Measurements from ENCODE around the gene NFE2L1.
A peak's percentile ranks its signal among the peaks of the same experiment; 100 is the strongest.
"Not testable (repeated sequence)": the region's sequence is repeated elsewhere in the genome, so short reads cannot be mapped to it uniquely, and the experiment has no call there.

The NFE2L1 gene

DNA sequence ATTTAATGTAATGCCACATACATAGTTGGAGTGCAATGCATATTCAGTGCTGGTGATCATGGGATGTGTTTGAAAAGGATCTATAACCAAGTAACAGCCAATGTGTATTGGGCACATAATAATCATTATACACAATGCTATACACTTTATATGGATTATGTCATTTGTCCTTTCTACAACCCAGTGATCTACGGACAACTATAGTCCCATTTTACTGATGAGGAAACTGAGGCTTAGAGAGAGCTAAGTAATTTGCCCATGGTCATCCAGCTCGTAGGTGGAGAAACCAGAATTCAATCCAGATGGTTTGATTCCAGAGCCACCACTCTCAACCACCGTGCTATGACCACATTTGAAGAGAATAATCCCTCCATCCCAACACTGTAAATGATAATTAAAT lies 38.0 kb upstream of the NFE2L1 start:
- H3K27me3 ChIP-seq (replicated peaks; ENCODE audit: control insufficient read depth, insufficient read depth, low read length, poor library complexity, severe bottlenecking) = peaks cover 15% of the 10 kb centered on the region
- DNase-seq = no peak

DNA sequence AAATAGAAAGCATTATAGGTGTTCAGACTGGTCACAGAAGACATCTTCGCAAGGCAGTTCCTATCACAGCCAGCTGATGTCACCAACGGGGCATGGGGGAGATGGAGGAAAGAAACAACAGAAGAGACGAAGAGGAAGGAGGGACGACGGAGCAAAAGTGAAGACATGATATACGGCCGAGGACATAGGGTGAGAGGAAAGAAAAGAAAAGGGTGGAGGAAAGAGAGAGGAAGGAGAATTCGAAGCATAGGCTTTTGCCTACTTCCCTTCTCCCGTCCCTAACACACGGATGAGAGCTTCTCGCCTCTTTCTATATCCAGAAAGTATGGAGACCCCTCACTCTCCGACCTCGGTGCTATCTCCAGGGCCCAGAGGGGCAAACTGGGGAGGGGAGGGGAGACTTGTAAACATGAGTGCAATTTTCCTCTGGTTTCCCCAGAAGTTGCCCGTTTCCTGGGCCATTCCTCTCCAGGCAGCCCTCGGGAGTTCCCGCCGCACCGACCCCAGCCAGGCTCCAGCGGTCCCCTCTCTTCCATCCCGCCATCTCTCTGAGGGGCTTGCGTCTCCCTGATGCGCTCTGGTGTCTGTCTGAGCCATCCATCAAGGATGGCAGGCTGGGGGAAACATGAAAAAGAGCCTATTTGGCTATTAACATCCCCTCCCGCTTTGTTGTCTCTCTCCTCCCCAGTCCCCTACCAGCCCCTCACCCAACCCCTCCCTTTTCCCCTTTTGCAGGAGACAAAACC lies 36.6 kb upstream of the NFE2L1 start:
- H3K4me3 ChIP-seq (ENCODE audit: insufficient read depth, low read depth, low read length, poor library complexity, severe bottlenecking) = peak overlapping the region; percentile 57
- no peaks in the 10 kb centered on the region for H3K36me3 ChIP-seq (ENCODE audit: control insufficient read depth, insufficient read depth, low read length)
- peaks cover 15% of the 10 kb centered on the region for H3K27me3 ChIP-seq (replicated peaks; ENCODE audit: control insufficient read depth, insufficient read depth, low read length, poor library complexity, severe bottlenecking)
- DNase-seq = peak in 2 of 3 donors; percentile 6 to 16
- H3K27ac ChIP-seq (ENCODE audit: insufficient read depth, low read length, poor library complexity, severe bottlenecking) = no peak overlapping the region
- no peaks in the 10 kb centered on the region for H3K9me3 ChIP-seq (ENCODE audit: control insufficient read depth, low read length)
- H3K4me1 ChIP-seq (ENCODE audit: control insufficient read depth, insufficient read depth, low read length, poor library complexity, severe bottlenecking) = peaks cover 10% of the 10 kb centered on the region

More for the DNA sequence above, 38.0 kb upstream of the NFE2L1 start:
- H3K27ac ChIP-seq (ENCODE audit: insufficient read depth, low read length, poor library complexity, severe bottlenecking) = no peak overlapping the region
- no peaks in the 10 kb centered on the region for H3K36me3 ChIP-seq (ENCODE audit: control insufficient read depth, insufficient read depth, low read length)
- H3K9me3 ChIP-seq (ENCODE audit: control insufficient read depth, low read length) = no peaks in the 10 kb centered on the region
- H3K4me3 ChIP-seq (ENCODE audit: insufficient read depth, low read depth, low read length, poor library complexity, severe bottlenecking) = no peak overlapping the region
- H3K4me1 ChIP-seq (ENCODE audit: control insufficient read depth, insufficient read depth, low read length, poor library complexity, severe bottlenecking) = peaks cover 10% of the 10 kb centered on the region

DNA sequence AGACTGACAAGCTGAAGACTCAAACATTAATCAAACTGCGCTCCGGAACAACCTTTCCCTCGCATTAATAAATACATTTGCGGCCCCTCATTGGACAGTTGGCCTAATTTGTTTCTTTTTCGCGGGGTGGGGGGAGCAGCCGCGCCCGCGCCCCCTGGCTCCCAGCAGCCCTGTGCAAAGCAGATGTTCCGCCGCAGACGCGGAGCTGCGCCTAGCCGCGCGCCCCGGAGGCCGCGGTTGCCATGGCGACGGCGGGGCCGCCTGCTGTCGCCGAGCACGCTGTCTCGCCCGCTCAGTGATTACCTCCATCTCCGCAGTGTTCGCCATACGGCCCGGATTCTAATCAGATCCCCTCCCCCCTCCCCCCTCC lies 36.0 kb upstream of the NFE2L1 start:
- Histone ChIP-seq H3K4me1 (ENCODE audit: control insufficient read depth, insufficient read depth, low read length, poor library complexity, severe bottlenecking) (peaks cover 10% of the 10 kb centered on the region), H3K9me3 (ENCODE audit: control insufficient read depth, low read length) (no peaks in the 10 kb centered on the region), H3K36me3 (ENCODE audit: control insufficient read depth, insufficient read depth, low read length) (no peaks in the 10 kb centered on the region), H3K27me3 (replicated peaks; ENCODE audit: control insufficient read depth, insufficient read depth, low read length, poor library complexity, severe bottlenecking) (peaks cover 15% of the 10 kb centered on the region), H3K27ac (ENCODE audit: insufficient read depth, low read length, poor library complexity, severe bottlenecking) (no peak overlapping the region), H3K4me3 (ENCODE audit: insufficient read depth, low read depth, low read length, poor library complexity, severe bottlenecking) (peak overlapping the region; percentile 57)
- peak; percentile 44 to 49 (median 44) for DNase-seq

DNA sequence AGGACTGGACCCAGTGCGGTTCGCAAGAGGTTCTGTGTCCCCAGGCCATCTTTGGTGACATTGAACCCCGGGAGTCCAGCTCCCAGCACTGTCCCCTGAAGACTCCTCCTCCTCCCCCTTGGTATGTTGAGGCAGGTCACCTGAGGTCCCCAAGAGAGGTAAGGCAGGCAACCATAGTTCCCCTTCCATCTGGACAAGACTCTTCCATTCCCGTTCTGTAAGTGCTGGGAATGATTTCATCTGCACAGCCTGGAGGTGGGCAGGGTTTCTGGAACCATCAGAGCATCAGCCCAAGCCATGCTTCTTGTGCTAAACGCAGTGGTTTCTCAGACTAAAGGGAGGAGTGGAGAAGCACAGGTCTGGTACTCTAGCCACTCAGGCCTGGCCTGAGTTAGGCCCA lies 35.5 kb upstream of the NFE2L1 start:
- peak overlapping the region; percentile 57 for H3K4me3 ChIP-seq (ENCODE audit: insufficient read depth, low read depth, low read length, poor library complexity, severe bottlenecking)
- H3K9me3 ChIP-seq (ENCODE audit: control insufficient read depth, low read length) = no peaks in the 10 kb centered on the region
- peaks cover 15% of the 10 kb centered on the region for H3K27me3 ChIP-seq (replicated peaks; ENCODE audit: control insufficient read depth, insufficient read depth, low read length, poor library complexity, severe bottlenecking)
- no peak for DNase-seq
- no peaks in the 10 kb centered on the region for H3K36me3 ChIP-seq (ENCODE audit: control insufficient read depth, insufficient read depth, low read length)
- peaks cover 10% of the 10 kb centered on the region for H3K4me1 ChIP-seq (ENCODE audit: control insufficient read depth, insufficient read depth, low read length, poor library complexity, severe bottlenecking)
- no peak overlapping the region for H3K27ac ChIP-seq (ENCODE audit: insufficient read depth, low read length, poor library complexity, severe bottlenecking)

DNA sequence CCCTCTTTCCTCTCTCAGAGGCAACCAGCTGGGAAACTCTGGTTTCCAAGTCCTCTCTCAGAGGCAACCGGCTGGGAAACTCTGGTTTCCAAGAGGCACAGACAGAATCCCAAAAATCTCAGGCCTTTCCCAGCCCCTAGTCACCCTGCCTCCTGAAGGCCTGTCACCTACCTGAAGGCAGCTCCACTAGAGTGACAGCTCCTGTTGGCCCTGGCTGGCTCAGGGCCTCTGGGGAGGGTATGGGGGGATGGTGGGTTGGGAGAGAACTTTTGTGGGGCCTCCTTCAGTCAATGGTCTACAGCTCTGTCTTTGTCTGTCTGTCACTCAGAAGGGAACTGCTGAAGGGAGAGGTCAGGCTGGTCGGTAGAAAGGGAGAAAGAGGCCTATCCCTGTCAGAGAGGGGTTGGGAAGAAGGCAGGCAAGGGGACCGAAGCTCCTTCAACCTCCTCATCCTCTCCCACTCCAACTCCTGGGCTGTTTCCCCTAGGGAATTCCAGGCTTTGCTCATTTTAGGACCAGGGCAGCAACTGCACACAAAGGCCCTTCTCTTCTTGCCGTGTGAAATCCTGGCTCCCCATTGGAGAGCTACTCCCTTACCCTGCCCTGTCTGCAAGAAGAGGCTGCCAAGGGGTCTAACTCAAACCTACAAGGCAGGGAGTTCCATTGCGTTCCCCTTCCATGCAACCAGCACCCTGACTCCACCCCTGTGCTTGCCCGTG lies 34.1 kb upstream of the NFE2L1 start:
- Histone ChIP-seq H3K36me3 (ENCODE audit: control insufficient read depth, insufficient read depth, low read length) (no peaks in the 10 kb centered on the region), H3K27ac (ENCODE audit: insufficient read depth, low read length, poor library complexity, severe bottlenecking) (no peak overlapping the region), H3K4me3 (ENCODE audit: insufficient read depth, low read depth, low read length, poor library complexity, severe bottlenecking) (no peak overlapping the region), H3K4me1 (ENCODE audit: control insufficient read depth, insufficient read depth, low read length, poor library complexity, severe bottlenecking) (peaks cover 10% of the 10 kb centered on the region), H3K9me3 (ENCODE audit: control insufficient read depth, low read length) (no peaks in the 10 kb centered on the region), H3K27me3 (replicated peaks; ENCODE audit: control insufficient read depth, insufficient read depth, low read length, poor library complexity, severe bottlenecking) (peaks cover 13% of the 10 kb centered on the region)
- no peak for DNase-seq

DNA sequence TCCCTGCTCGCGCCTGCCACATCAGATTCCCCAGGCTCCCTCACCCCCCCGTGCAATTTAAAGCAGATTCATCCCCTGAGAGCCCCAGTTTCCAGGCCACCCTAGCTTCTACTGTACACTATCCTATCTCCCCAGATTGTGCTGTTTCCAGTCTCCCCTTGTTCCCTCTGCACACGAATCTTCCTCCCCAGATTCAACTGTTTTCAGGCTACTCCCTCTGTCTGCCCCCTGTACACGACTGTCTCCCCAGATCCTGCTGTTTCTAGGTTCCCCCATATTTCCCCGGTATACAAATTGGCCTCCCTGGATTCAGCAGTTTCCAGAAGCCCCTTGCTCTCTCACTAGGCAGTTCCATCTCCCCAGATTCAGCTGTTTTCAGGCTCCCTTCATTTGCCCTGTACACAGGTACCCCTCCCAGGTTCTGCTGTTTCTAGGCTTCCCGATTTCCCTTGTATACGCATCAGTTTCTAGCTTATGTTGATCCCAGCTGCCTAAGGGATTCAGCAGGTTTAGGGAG lies 33.5 kb upstream of the NFE2L1 start:
- Histone ChIP-seq H3K36me3 (ENCODE audit: control insufficient read depth, insufficient read depth, low read length) (no peaks in the 10 kb centered on the region), H3K27ac (ENCODE audit: insufficient read depth, low read length, poor library complexity, severe bottlenecking) (no peak overlapping the region), H3K4me3 (ENCODE audit: insufficient read depth, low read depth, low read length, poor library complexity, severe bottlenecking) (no peak overlapping the region), H3K27me3 (replicated peaks; ENCODE audit: control insufficient read depth, insufficient read depth, low read length, poor library complexity, severe bottlenecking) (peaks cover 13% of the 10 kb centered on the region), H3K9me3 (ENCODE audit: control insufficient read depth, low read length) (no peaks in the 10 kb centered on the region), H3K4me1 (ENCODE audit: control insufficient read depth, insufficient read depth, low read length, poor library complexity, severe bottlenecking) (peaks cover 10% of the 10 kb centered on the region)
- DNase-seq = no peak

DNA sequence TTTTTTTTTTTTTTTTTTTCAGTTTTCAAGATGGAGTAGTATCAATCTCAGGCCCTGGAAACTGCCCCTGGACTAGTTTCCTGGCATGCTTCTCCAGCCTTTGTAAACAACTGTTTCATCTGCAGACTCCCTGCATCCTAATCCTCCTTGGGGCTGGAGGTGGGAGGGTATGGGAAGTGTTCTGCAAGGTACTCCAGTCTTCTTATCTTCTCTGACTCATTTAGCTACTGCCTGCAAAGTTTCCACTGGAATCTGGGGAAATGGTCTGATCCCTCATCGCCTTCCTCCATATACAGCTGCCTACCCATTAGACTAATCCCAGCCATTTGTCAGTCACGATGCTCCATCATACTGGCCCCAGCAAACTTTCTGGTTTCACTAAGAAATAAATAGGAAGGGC lies 32.0 kb upstream of the NFE2L1 start:
- no peaks in the 10 kb centered on the region for H3K36me3 ChIP-seq (ENCODE audit: control insufficient read depth, insufficient read depth, low read length)
- H3K9me3 ChIP-seq (ENCODE audit: control insufficient read depth, low read length) = no peaks in the 10 kb centered on the region
- no peak overlapping the region for H3K27ac ChIP-seq (ENCODE audit: insufficient read depth, low read length, poor library complexity, severe bottlenecking)
- no peak for DNase-seq
- H3K27me3 ChIP-seq (replicated peaks; ENCODE audit: control insufficient read depth, insufficient read depth, low read length, poor library complexity, severe bottlenecking) = peaks cover 13% of the 10 kb centered on the region
- H3K4me1 ChIP-seq (ENCODE audit: control insufficient read depth, insufficient read depth, low read length, poor library complexity, severe bottlenecking) = peaks cover 10% of the 10 kb centered on the region
- H3K4me3 ChIP-seq (ENCODE audit: insufficient read depth, low read depth, low read length, poor library complexity, severe bottlenecking) = no peak overlapping the region

DNA sequence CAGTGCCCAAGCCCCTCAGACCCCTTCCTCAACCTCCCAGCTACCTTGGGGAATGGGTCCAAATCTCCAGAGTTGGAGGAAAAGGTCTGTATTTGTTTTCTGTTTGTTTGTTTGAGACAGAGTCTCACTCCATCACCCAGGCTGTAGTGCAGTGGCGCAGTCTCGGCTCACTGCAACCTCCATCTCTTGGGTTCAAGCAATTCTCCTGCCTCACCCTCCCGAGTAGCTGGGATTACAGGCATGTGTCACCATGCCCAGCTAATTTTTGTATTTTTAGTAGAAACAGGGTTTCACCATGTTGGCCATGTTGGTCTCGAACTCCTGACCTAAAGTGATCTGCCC lies 30.4 kb upstream of the NFE2L1 start:
- H3K27me3 ChIP-seq (replicated peaks; ENCODE audit: control insufficient read depth, insufficient read depth, low read length, poor library complexity, severe bottlenecking); DNase-seq; H3K36me3 ChIP-seq (ENCODE audit: control insufficient read depth, insufficient read depth, low read length); H3K4me3 ChIP-seq (ENCODE audit: insufficient read depth, low read depth, low read length, poor library complexity, severe bottlenecking); H3K9me3 ChIP-seq (ENCODE audit: control insufficient read depth, low read length); H3K4me1 ChIP-seq (ENCODE audit: control insufficient read depth, insufficient read depth, low read length, poor library complexity, severe bottlenecking): not testable (repeated sequence)
- H3K27ac ChIP-seq (ENCODE audit: insufficient read depth, low read length, poor library complexity, severe bottlenecking) = peak overlapping the region; percentile 37

DNA sequence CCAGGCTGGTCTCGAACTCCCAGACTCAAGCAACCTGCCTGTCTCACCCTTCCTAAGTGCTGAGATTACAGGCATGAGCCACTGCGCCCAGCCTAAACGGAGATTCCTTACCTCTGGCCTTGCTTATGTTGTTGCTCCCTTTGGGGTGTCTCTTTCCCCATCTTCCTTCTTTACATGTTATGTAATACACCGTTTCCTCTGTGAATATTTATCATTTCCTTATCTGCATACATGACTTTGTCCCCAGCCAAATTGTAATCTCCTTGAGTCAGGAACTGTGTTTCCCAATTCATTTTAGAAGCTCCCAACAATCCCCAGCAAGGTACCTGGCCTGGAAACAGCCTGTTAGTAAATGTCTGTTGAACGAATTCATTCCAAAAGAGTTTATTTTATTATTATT lies 26.2 kb upstream of the NFE2L1 start:
- H3K27me3 ChIP-seq (replicated peaks; ENCODE audit: control insufficient read depth, insufficient read depth, low read length, poor library complexity, severe bottlenecking) = no peaks in the 10 kb centered on the region
- H3K4me3 ChIP-seq (ENCODE audit: insufficient read depth, low read depth, low read length, poor library complexity, severe bottlenecking) = no peak overlapping the region
- no peaks in the 10 kb centered on the region for H3K36me3 ChIP-seq (ENCODE audit: control insufficient read depth, insufficient read depth, low read length)
- DNase-seq = no peak
- H3K9me3 ChIP-seq (ENCODE audit: control insufficient read depth, low read length) = no peaks in the 10 kb centered on the region
- no peak overlapping the region for H3K27ac ChIP-seq (ENCODE audit: insufficient read depth, low read length, poor library complexity, severe bottlenecking)
- peaks cover 23% of the 10 kb centered on the region for H3K4me1 ChIP-seq (ENCODE audit: control insufficient read depth, insufficient read depth, low read length, poor library complexity, severe bottlenecking)

DNA sequence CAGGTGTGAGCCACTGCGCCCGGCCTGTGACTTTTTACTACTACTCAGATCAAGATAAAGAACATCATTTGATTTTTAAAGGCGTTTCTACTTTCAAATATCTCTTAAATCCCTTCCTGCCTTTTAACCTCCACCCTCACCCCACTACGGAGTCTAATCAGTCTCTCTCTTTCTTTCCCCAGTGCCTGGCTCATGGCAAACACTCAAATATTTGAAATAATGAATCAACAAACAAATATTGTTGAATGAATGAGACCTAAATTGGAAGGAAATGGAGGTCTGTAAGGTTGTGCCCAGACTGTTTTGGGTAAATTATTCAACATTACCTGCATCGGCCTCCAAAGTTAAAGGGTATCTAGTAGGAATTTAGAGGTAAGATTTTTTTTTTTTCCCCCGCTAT lies 25.3 kb upstream of the NFE2L1 start:
- H3K4me3 ChIP-seq (ENCODE audit: insufficient read depth, low read depth, low read length, poor library complexity, severe bottlenecking) = no peak overlapping the region
- H3K27ac ChIP-seq (ENCODE audit: insufficient read depth, low read length, poor library complexity, severe bottlenecking) = no peak overlapping the region
- no peaks in the 10 kb centered on the region for H3K36me3 ChIP-seq (ENCODE audit: control insufficient read depth, insufficient read depth, low read length)
- H3K27me3 ChIP-seq (replicated peaks; ENCODE audit: control insufficient read depth, insufficient read depth, low read length, poor library complexity, severe bottlenecking) = no peaks in the 10 kb centered on the region
- no peak for DNase-seq
- H3K9me3 ChIP-seq (ENCODE audit: control insufficient read depth, low read length) = no peaks in the 10 kb centered on the region
- H3K4me1 ChIP-seq (ENCODE audit: control insufficient read depth, insufficient read depth, low read length, poor library complexity, severe bottlenecking) = peaks cover 23% of the 10 kb centered on the region

All from effector memory CD4-positive, alpha-beta T cell (primary cell).